Parathyroid adenoma (tissue), 2 donors: ENCODE measurements around the gene ZEB1.

Experiments used
- H2AFZ ChIP-seq: fragments of 300-600 bp; sonication (generic); one replicate; pipeline ENCODE4 v1.7.0; 2017; ENCODE audit warnings: antibody characterized with exemption, mild to moderate bottlenecking
- H3K27ac ChIP-seq: fragments of 300-600 bp; sonication (generic); one replicate; pipeline ENCODE4 v1.7.0; 2017
- H3K27me3 ChIP-seq: fragments of 300-600 bp; sonication (generic); one replicate; pipeline ENCODE4 v1.7.0; 2017; ENCODE audit warnings: low read length; ENCODE audit not compliant: control insufficient read depth, insufficient read depth
- H3K36me3 ChIP-seq: fragments of 300-600 bp; sonication (generic); one replicate; pipeline ENCODE4 v1.7.0; 2017; ENCODE audit warnings: low read length; ENCODE audit not compliant: control insufficient read depth, insufficient read depth
- H3K4me1 ChIP-seq: fragments of 300-600 bp; sonication (generic); one replicate; pipeline ENCODE4 v1.7.0; 2017; ENCODE audit warnings: control low read depth
- H3K4me2 ChIP-seq: fragments of 300-600 bp; sonication (generic); one replicate; pipeline ENCODE4 v1.7.0; 2017; ENCODE audit warnings: low read length
- H3K4me3 ChIP-seq: fragments of 300-600 bp; sonication (generic); one replicate; pipeline ENCODE4 v1.7.0; 2017; ENCODE audit warnings: low read depth, low read length
- H3K79me2 ChIP-seq: fragments of 300-600 bp; sonication (generic); one replicate; pipeline ENCODE4 v1.7.0; 2017; ENCODE audit warnings: control low read depth
- H3K9ac ChIP-seq: fragments of 300-600 bp; sonication (generic); one replicate; pipeline ENCODE4 v1.7.0; 2017; ENCODE audit warnings: mild to moderate bottlenecking
- H3K9me3 ChIP-seq: fragments of 300-600 bp; sonication (generic); one replicate; pipeline ENCODE4 v1.7.0; 2017; ENCODE audit warnings: low read length; ENCODE audit not compliant: control insufficient read depth
- TF ChIP-seq, protein P1 (sequence below): fragments of 300-600 bp; sonication (generic); IDR thresholded peaks from one replicate; pipeline ENCODE4 v1.7.0; 2017; ENCODE audit warnings: antibody characterized with exemption, mild to moderate bottlenecking
- donor health status: primary hyperparathyroidism.

The ZEB1 gene

DNA sequence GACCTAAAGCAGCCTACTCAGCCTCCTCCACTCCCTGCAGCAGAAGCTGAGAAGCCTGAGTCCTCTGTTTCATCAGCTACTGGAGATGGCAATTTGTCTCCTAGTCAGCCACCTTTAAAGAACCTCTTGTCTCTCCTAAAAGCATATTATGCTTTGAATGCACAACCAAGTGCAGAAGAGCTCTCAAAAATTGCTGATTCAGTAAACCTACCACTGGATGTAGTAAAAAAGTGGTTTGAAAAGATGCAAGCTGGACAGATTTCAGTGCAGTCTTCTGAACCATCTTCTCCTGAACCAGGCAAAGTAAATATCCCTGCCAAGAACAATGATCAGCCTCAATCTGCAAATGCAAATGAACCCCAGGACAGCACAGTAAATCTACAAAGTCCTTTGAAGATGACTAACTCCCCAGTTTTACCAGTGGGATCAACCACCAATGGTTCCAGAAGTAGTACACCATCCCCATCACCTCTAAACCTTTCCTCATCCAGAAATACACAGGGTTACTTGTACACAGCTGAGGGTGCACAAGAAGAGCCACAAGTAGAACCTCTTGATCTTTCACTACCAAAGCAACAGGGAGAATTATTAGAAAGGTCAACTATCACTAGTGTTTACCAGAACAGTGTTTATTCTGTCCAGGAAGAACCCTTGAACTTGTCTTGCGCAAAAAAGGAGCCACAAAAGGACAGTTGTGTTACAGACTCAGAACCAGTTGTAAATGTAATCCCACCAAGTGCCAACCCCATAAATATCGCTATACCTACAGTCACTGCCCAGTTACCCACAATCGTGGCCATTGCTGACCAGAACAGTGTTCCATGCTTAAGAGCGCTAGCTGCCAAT is 202.2 kb downstream of the ZEB1 start:
- Histone ChIP-seq H3K27me3 (no peaks in the 10 kb centered on the region), H3K27ac (no peak overlapping the region), H3K4me2 (no peak overlapping the region), H3K9me3 (no peaks in the 10 kb centered on the region), H3K4me3 (no peak overlapping the region), H3K9ac (no peak overlapping the region), H3K79me2 (no peaks in the 10 kb centered on the region), H3K4me1 (no peaks in the 10 kb centered on the region), H3K36me3 (no peaks in the 10 kb centered on the region), H2AFZ (no peak overlapping the region)
- TF ChIP-seq, protein P1, sequence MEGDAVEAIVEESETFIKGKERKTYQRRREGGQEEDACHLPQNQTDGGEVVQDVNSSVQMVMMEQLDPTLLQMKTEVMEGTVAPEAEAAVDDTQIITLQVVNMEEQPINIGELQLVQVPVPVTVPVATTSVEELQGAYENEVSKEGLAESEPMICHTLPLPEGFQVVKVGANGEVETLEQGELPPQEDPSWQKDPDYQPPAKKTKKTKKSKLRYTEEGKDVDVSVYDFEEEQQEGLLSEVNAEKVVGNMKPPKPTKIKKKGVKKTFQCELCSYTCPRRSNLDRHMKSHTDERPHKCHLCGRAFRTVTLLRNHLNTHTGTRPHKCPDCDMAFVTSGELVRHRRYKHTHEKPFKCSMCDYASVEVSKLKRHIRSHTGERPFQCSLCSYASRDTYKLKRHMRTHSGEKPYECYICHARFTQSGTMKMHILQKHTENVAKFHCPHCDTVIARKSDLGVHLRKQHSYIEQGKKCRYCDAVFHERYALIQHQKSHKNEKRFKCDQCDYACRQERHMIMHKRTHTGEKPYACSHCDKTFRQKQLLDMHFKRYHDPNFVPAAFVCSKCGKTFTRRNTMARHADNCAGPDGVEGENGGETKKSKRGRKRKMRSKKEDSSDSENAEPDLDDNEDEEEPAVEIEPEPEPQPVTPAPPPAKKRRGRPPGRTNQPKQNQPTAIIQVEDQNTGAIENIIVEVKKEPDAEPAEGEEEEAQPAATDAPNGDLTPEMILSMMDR: no peak

DNA sequence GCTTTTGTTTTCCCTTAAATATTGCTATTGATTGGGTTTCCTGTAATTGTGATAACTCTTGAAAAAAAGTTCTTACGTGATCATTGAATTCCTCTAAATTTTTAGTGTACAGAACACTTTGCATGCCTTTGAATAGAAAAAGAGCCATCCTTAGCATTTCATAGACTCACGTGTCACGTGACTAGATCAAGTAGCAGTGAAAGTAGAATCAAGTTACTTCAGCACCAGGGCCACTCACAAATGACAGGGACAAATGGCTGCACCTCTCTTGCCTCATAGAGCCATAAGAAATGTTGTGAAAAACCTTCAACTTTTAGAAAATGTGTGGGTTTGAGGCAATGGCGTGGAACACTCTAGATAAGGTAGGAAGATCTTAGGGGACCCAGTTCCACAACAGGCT is 203.8 kb downstream of the ZEB1 start:
- TF ChIP-seq, protein P1: no peak

DNA sequence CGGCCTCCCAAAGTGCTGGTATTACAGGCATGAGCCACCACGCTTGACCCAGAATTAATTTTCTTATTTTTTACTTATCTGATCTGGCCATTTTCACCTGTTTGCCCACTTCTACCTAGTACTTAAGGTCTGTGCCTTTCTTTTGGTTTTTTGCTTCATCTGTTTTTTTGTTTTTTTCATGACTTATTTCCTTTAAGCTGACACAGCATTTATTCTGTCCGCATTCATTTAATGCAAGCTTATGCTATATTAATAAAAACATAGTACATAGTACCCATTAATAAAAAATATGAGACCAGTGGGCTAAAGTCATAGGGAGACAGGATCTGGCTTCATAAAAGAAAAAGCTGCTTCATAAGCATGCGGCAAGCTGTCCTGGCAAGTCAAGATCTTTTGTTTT is 205.4 kb downstream of the ZEB1 start:
- no peak overlapping the region for H3K27ac ChIP-seq
- no peaks in the 10 kb centered on the region for H3K36me3 ChIP-seq
- H2AFZ ChIP-seq: no peak overlapping the region
- H3K9me3 ChIP-seq: no peaks in the 10 kb centered on the region
- no peak overlapping the region for H3K9ac ChIP-seq
- no peaks in the 10 kb centered on the region for H3K79me2 ChIP-seq
- no peaks in the 10 kb centered on the region for H3K27me3 ChIP-seq
- no peak overlapping the region for H3K4me2 ChIP-seq
- H3K4me1 ChIP-seq: no peaks in the 10 kb centered on the region
- TF ChIP-seq, protein P1: no peak
- H3K4me3 ChIP-seq: no peak overlapping the region

More for the DNA sequence above, 203.8 kb downstream of the ZEB1 start:
- H3K4me3 ChIP-seq: no peak overlapping the region
- H3K4me1 ChIP-seq: no peaks in the 10 kb centered on the region
- peak overlapping the region; percentile 23 for H2AFZ ChIP-seq
- H3K9me3 ChIP-seq: no peaks in the 10 kb centered on the region
- H3K27me3 ChIP-seq: no peaks in the 10 kb centered on the region
- no peak overlapping the region for H3K9ac ChIP-seq
- no peak overlapping the region for H3K4me2 ChIP-seq
- H3K79me2 ChIP-seq: no peaks in the 10 kb centered on the region
- no peak overlapping the region for H3K27ac ChIP-seq
- no peaks in the 10 kb centered on the region for H3K36me3 ChIP-seq

DNA sequence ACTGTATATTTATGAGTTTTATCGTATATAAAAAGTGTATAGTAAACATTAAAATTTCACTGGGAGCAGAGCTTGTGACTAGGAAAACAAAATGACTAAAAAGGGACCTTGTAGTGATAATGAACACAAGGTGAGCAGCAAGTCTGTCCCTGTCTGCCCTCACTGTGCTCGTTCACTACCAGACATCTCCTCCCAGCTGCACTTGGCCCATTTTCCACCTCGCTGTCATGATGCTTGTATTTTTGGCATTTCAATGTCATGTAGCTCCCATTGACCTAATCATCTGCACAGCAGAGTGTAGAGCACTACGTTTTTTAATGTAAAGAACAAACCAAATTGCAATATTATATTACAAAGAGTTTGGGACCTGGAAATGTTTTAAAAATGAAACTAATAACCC is 207.2 kb downstream of the ZEB1 start:
- Histone ChIP-seq H3K4me1 (no peaks in the 10 kb centered on the region), H3K9ac (no peak overlapping the region), H3K27ac (no peak overlapping the region), H2AFZ (no peak overlapping the region), H3K79me2 (no peaks in the 10 kb centered on the region), H3K36me3 (no peaks in the 10 kb centered on the region), H3K4me3 (no peak overlapping the region), H3K9me3 (no peaks in the 10 kb centered on the region), H3K4me2 (no peak overlapping the region), H3K27me3 (no peaks in the 10 kb centered on the region)
- TF ChIP-seq, protein P1: no peak

DNA sequence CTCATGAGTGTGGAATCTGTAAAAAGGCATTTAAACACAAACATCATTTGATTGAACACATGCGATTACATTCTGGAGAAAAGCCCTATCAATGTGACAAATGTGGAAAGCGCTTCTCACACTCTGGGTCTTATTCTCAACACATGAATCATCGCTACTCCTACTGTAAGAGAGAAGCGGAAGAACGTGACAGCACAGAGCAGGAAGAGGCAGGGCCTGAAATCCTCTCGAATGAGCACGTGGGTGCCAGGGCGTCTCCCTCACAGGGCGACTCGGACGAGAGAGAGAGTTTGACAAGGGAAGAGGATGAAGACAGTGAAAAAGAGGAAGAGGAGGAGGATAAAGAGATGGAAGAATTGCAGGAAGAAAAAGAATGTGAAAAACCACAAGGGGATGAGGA is 207.7 kb downstream of the ZEB1 start:
- no peaks in the 10 kb centered on the region for H3K27me3 ChIP-seq
- no peaks in the 10 kb centered on the region for H3K9me3 ChIP-seq
- no peaks in the 10 kb centered on the region for H3K79me2 ChIP-seq
- TF ChIP-seq, protein P1: no peak
- no peaks in the 10 kb centered on the region for H3K36me3 ChIP-seq
- no peak overlapping the region for H2AFZ ChIP-seq
- H3K4me3 ChIP-seq: no peak overlapping the region
- H3K4me2 ChIP-seq: no peak overlapping the region
- H3K27ac ChIP-seq: no peak overlapping the region
- H3K4me1 ChIP-seq: no peaks in the 10 kb centered on the region
- H3K9ac ChIP-seq: no peak overlapping the region
